Ovary (tissue), 3 donors: ENCODE measurements around the gene SLC39A7.

Source experiments
- CTCF ChIP-seq, 3 donors: fragments of 450-650 bp in 2 of 3; fragments of 200-600 bp in 1 of 3; IDR thresholded peaks; one replicate each; pipeline versions ENCODE4 v1.5.1 to v1.8.0; 2016 to 2022; ENCODE audit warnings: antibody characterized with exemption in 3 of 3, mild to moderate bottlenecking in 1 of 3
- EP300 ChIP-seq: sonication (generic); formaldehyde crosslinking; IDR thresholded peaks from one replicate; pipeline ENCODE4 v1.6.1; 2017; ENCODE audit warnings: antibody characterized with exemption
- POLR2A ChIP-seq: fragments of 450-650 bp; IDR thresholded peaks from one replicate; pipeline ENCODE4 v1.6.1; 2017; ENCODE audit warnings: antibody characterized with exemption, mild to moderate bottlenecking, moderate library complexity
- donor health status: DM: no; HTN: no; CAD: no.

- TF ChIP-seq EP300 (no peak), CTCF (IDR thresholded peaks at IDR 0.05) (no peak), POLR2A (no peak)
Observed at GRCh38 chr6:33195304-33196165, 5.1 kb upstream of the SLC39A7 start.
